Bone marrow (tissue), 2 donors: ENCODE results near the gene OR5M3.

ENCODE experiments used
- DNase-seq, 2 donors: peaks; one replicate each; lab custom pipeline; 2025; lab: John Stamatoyannopoulos, UW

The OR5M3 gene

DNA sequence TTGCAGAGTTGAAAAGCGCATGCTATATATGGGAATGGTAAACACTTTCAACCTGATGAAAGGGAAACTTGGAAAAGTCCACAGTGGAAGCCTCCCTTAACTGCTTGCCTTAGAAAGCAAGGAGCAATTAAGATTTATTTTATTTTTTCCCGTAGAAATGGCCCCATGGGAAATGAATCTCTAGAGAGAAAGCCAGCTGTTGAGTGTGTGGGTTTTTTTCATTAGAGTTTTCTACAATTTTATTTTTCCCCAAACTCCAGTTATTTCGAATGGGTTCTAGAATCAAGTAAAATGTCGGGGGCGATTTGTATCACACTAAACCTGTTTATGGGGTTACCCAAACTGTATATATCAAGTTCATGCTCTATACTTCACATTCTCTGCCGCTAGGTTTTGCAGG is at the start of gene OR5M3:
TSS of gene OR5M3 (minus strand) at position 101 of the 400 bp plus-strand sequence. CDS start 2,855 bp downstream, outside the sequence.
- no peak for DNase-seq

DNA sequence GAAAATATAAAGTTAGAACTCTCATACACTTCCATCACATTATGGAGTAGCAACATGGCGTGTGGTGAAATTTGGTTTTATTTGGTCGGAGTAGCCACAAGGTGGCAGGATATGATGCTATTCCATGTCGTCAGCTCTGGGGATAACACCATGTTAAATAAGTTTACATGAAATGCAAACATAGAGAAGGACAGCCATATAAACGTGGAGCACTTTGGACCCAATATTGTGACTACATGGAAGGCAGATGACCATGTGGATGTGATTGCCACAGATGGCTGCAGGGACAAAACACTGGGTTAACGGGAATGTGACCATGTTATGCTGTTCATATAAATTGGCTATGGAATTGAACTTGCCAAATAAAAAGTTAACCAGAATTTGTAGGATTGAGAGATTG is 48.9 kb upstream of the OR5M3 start:
- DNase-seq = no peak

DNA sequence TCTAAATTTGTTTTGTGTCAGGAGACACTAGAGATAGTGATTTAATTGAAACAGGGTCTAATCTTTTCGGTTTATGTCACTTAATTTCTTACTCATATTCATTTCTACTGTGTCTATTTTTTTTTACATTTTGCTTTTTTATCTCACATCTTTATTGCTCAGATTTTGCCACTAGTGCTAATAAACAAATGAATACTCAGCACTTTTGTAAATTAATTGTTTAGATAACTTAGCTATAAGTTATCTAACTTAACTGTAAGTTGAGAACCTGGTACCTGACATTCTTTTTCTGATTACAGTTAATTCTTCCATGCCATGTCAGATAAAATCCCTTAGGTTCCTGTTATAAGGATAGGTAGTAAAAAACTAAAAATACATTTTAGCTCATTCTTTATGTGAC is 40.1 kb upstream of the OR5M3 start:
- DNase-seq = no peak

DNA sequence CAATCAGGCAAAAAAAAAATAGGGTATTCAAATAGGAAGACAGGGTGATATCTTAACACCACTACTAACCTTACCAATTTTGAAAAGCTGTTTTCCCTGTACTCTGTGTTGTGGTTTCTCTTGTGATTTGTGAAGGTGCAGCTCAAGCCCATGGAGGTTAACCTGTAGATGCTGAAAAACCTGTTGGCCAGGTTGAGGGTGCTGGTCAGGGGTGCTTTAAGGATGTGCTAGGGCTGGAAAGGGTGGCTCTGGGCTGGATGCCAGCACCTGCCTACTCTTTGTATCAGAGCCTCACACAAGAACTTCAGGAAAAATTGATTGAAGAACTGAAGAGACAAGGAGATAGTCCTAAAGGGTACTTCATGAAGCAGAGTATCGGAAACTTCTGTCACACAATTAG is 36.3 kb upstream of the OR5M3 start:
- DNase-seq = no peak

DNA sequence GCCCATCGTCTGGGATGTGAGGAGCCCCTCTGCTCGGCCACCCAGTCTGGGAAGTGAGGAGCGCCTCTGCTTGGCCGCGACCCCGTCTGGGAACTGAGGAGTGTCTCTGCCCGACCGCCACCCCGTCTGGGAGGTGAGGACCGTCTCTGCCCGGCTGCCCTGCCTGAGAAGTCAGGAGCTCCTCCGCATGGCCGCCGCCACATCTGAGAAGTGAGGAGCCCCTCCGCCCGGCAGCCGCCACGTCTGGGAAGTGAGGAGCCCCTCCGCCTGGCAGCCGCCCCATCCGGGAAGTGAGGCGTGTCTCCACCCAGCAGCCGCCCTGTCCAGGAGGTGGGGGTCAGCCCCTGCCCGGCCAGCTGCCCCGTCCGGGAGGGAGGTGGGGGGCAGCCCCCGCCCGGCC is 23.9 kb upstream of the OR5M3 start:
- no peak for DNase-seq

DNA sequence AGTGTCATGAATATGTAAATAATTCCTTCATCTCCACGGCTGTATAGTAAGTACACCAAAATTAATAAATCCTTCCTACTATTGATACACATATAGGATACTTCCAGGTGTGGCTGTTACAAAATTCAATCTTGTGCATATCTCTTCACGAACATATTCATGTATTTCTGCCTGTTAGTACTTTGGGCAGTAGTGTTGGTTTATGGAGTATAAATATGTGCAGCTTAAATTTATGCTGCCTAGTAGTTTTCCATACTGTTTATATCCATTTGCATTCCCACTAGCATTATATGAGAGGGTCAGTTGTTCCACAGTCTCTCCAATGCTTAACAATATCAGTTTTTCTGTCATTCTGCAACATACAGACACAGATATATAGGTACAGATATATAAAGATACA is 22.0 kb upstream of the OR5M3 start:
- DNase-seq = no peak

DNA sequence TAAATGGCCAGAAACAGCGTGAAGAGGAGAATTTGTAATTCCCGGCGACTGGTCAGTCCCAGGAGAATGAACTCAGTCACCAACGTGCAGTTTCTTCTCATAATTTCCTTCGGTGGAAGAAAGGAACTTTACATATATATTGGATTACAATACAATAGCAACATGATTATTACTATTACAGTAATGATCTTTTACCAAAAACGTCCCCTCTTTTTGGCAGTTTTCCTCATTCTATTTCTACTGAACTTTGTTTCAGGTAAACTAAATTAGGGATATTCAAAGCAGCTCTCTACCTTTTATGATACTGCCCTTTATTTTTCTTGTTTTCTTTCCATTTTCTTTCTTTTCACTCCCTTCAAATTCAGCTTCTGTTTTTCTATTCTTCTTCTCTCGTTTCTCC is 18.1 kb upstream of the OR5M3 start, which contains the start of gene OR5M8:
TSS of gene OR5M8 (minus strand) at position 101 of the 400 bp plus-strand sequence. CDS start at position 101, 0 bp downstream.
- no peak for DNase-seq

DNA sequence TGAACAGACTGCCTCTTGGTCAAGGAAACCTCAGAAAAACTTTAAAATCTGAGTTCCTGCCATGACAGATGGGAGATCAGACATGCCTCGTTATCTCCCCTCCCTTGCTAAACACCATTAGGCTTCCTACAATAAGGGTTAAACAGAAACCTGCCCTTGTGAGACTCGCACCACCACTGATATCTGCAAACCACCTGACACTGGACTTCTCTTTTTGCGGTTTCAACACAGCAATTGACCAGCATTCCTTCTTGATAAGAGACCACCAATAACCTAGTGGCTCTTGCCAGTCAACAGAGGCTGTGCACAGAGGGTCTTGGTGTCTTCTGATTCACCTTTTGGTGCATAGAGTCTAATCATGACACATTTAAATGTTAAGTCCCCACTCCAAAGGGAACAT is 13.6 kb upstream of the OR5M3 start:
- no peak for DNase-seq

DNA sequence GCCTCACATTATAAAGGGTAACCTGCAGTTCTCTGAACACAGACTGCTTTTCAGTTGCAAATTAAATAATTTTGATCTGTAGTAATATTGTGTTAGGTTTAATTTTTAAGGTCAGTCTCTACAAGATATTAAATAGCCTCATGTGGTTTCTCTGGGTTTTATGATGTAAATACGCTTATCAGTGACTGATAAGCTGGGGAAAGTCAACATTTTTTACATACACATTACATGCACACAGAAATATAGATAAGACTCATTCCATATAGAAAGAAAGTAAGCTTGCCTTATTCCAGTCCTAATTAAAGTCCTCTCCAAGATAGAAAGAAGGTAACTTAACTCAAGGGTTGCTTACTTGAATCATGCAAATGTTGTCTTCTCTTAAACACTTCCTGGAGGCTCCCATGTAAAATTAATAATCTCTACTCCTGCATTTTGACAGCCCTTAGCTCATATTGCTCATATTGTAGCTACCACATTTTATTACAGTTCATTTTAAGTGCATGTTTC is 1.6 kb upstream of the OR5M3 start:
- DNase-seq = no peak

DNA sequence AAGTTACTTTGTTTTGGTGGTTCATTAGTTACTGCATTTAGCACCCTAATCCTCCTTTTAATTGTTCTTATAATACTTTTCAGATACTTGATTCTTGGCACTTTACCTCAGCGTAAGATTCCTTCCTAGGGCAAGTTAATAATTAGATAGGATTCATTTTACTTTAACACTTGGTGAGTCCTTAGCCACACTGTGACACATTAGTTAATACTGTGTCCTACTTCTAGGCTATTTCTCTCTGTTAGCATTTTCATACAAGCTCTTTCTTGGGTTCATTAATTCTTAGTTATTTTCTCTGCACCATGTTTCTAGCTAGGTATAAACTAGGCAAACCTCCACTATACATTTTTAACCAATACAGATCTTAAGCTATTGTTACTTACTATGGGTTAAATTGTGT is 16.1 kb downstream of the OR5M3 start:
- no peak for DNase-seq

DNA sequence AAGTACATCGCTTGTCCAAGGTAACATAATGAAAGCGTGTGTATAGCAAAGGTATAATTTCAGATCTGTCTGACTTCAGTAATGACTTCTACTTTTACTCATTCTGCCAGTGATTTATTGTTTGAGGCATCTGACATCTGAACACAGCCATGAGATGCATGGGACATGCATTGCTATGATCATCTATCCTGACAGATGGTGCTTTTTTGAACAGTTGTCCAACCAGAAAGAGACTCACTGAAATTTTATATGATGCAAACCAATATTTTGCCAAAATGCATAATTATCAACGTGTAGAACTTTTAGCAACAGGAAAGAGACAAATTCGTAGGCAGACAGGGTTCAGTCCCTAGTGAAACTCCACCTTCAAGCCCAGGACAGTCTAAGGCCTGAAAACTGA is 19.6 kb downstream of the OR5M3 start:
- DNase-seq = no peak
